Lung (tissue), 12 donors: Measurements from ENCODE around the gene DDRGK1. TPM values are rescaled to one million over a fixed set of nuclear protein-coding genes. Genes with fewer than 3 reads are reported as not detected.
A peak's percentile ranks its signal among the peaks of the same experiment; 100 is the strongest.

Experiments used
- ATAC-seq: fragments of 200-7000 bp; cut with Tn5 transposase; one replicate; pipeline ENCODE4 v1.9.1; 2020; ENCODE audit warnings: moderate number of reproducible peaks; ENCODE audit not compliant: insufficient read depth, low FRiP score
- DNase-seq, 3 donors: peaks; one replicate each; pipeline ENCODE4 v3.0.0-alpha.2; 2013 to 2017
- H3K27ac ChIP-seq, 2 donors: one replicate each; pipeline ENCODE4 v1.5.1; 2013; ENCODE audit warnings: mild to moderate bottlenecking in 2 of 2, moderate library complexity in 2 of 2, control low read depth in 1 of 2, inconsistent platforms in 1 of 2, low read depth in 1 of 2, low read length in 1 of 2
- H3K27me3 ChIP-seq, 3 donors: one replicate each; pipeline ENCODE4 v1.5.1; 2013; ENCODE audit warnings: low read length in 2 of 3; ENCODE audit not compliant: control insufficient read depth in 3 of 3, insufficient read depth in 3 of 3
- H3K36me3 ChIP-seq, 4 donors: one replicate each; pipeline ENCODE4 v1.5.1; 2013; ENCODE audit warnings: low read length in 4 of 4, mild to moderate bottlenecking in 1 of 4, moderate library complexity in 1 of 4; ENCODE audit not compliant: control insufficient read depth in 4 of 4, insufficient read depth in 4 of 4
- H3K4me1 ChIP-seq, 5 donors: one replicate each; pipeline ENCODE4 v1.5.1; 2013; ENCODE audit warnings: low read length in 5 of 5, mild to moderate bottlenecking in 2 of 5, moderate library complexity in 1 of 5; ENCODE audit not compliant: control insufficient read depth in 5 of 5, insufficient read depth in 5 of 5
- H3K4me3 ChIP-seq: one replicate; pipeline ENCODE4 v1.5.1; 2013; ENCODE audit warnings: mild to moderate bottlenecking, control low read depth, moderate library complexity
- H3K9ac ChIP-seq, 2 donors: one replicate each; pipeline ENCODE4 v1.5.1; 2013; ENCODE audit warnings: low read length in 2 of 2, control low read depth in 1 of 2; ENCODE audit not compliant: insufficient read depth in 1 of 2
- H3K9me3 ChIP-seq, 4 donors: one replicate each; pipeline ENCODE4 v1.5.1; 2013; ENCODE audit warnings: low read length in 3 of 4, mild to moderate bottlenecking in 1 of 4, moderate library complexity in 1 of 4; ENCODE audit not compliant: control insufficient read depth in 4 of 4, insufficient read depth in 3 of 4
- CTCF ChIP-seq: IDR thresholded peaks from 2 replicates; pipeline ENCODE4 v1.5.1; 2012; ENCODE audit warnings: mild to moderate bottlenecking; ENCODE audit errors: control extremely low read depth, extremely low read depth
- WGBS, 2 donors: extraction: QIAGEN DNeasy Blood & Tissue Kit; methylation state at CpG; one replicate each; pipeline ENCODE4 v1.1.7; 2013; 5-methylcytosine and 5-hydroxymethylcytosine counted together
- polyA plus RNA-seq, 2 donors: library from polyadenylated mRNA; stranded (reverse); fragments of 200-250 nt; gene quantifications; one replicate each; pipeline ENCODE4 v1.2.1, GENCODE V29; 2013
- total RNA-seq, 2 donors: library from RNA; depleted of rRNA in 1 of 2; stranded (reverse); fragments of >200 nt in 1 of 2; gene quantifications; one replicate each; pipeline ENCODE4 v1.2.1, GENCODE V29; 2014 to 2021
- donor health status: control.
- donor health status: control.
- donor health status: Bipolar disorder and iron deficiency.
- donor health status: healthy.
- donor health status: DM: yes; HTN: yes; CAD: no.

DDRGK1 gene
- total and polyA plus RNA-seq, 4 donors = 44.3 to 95.1 (median 85.9) TPM

DNA sequence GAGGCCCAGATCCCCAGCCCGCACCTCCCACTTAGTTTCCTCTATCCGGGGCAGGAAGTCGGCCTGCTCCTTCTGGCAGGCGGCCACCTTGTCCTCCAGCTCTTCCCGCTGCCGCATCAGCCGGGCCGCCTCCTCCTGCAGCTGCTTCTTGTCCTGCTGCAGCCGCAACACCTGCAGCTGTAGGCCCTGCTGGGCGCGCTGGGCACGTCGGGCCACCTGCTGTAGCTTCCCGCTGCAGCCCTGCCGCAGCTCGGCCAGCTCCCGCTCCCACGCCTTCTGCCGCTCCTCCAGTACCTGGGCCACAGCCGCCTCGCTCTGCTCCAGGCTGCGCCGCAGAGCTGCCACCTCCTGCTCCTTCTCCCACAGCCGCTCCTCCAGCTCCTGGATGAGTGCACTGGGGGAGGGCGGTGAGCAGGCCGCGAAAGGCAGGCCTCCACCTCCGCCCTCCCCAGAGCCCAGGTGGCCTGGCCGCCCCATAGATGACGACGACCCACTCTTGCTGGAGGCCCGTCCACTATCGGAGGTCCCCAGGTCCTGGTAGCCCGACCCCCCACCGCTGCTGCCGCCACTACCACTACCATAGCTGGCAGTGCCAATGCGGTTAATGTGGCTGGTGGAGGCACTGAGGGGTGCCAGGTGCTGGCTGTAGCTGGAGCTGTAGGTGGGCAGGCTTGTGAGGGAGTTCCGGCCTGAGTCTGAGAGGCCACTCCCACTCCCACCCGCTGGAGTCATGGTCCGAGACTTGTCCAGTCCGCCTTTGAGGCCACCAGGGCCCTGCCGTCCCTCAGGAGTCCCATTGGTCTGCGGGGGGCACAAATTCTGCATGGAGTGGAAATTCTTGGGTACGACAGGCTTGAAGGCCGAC is 38.8 kb downstream of the DDRGK1 start:
- ATAC-seq (no peak), DNase-seq (peak; percentile 74 to 91 (median 80))
- Histone ChIP-seq H3K4me1 (peaks cover 0 to 10% (median 4%) of the 10 kb centered on the region in 5 donors), H3K4me3 (no peak overlapping the region), H3K9me3 (no peaks in the 10 kb centered on the region), H3K36me3 (peaks cover 0 to 1% (median 0%) of the 10 kb centered on the region in 4 donors), H3K27ac (no peak overlapping the region), H3K27me3 (no peaks in the 10 kb centered on the region), H3K9ac (no peak overlapping the region)
- WGBS, 2 donors = 70 to 71% methylated on average over 44 to 45 of the region's 45 CpGs
- no peak for TF ChIP-seq CTCF

DNA sequence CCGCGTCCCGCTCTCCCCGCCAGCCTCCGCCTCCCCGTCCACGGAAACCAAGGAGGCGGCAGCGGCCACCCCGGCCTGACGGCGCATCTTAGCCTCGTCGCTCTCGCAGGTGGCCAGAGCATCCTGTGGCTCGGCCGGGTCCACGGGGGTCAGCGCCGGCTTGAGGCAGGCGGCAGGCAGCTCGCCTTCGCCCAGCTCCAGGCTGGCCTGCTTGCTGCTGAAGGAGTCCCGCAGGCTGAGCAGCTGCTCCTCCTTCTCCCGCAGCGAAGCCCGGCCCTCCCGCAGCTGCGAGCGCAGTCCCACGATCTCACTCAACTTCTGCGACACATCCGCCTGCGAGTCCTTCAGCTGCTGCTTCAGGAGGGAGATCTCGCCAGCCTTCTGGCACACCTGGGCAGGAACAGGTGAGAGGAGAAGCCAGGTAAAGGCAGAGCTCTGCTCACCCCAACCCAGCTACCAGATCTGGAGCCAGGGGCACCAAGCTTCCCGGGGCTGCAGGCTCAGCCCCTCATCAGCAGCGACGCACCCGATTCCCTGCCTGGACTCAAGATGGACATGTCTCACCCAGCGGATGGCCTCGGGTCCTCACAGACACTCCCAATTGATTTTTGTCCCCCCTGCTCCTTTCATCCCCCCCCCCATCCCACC is 39.6 kb downstream of the DDRGK1 start:
- 85 to 94% methylated on average over 41 of the region's 41 CpGs for WGBS, 2 donors
- no peaks in the 10 kb centered on the region for H3K27me3 ChIP-seq
- DNase-seq = no peak
- H3K4me3 ChIP-seq = no peak overlapping the region
- no peak overlapping the region for H3K9ac ChIP-seq
- ATAC-seq = no peak
- no peak overlapping the region for H3K27ac ChIP-seq
- no peak for TF ChIP-seq CTCF
- no peaks in the 10 kb centered on the region for H3K9me3 ChIP-seq
- peaks cover 0 to 10% (median 4%) of the 10 kb centered on the region in 5 donors for H3K4me1 ChIP-seq
- peaks cover 0 to 1% (median 0%) of the 10 kb centered on the region in 4 donors for H3K36me3 ChIP-seq

DNA sequence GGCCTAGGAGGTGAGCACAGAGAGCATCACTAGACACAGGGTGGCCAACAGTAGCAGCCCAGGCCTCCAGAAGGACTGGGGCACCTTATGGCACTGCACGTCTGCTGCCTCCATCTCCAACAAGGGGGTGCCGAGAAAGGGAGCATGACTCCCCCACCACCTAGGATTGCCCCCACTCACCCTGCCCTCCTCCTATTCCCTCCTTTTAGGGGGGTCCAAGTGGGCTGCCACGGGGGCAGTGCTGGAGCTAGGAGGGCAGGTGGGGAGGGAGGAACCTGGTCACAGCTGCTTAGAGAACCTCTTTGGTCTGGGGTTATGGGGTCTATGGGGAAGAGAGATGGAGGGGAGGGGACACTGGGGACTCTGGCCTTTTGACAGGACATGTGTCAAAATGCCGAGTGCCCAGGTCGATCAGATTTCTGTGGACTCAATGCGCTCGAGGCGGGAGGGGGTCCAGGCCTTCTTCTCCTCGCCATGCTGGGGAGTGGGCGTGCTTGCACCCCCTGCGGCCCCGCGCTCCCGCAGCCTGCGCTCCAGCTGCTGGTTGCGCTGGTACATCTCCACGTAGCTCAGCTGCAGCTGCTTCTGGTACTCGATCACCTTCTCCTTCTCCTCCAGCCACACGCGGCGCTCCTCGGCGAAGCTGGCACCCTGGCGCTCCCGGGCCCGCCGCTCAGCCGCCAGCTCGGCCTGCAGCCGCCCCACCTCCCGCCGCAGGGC is 40.3 kb downstream of the DDRGK1 start:
- no peaks in the 10 kb centered on the region for H3K27me3 ChIP-seq
- H3K9ac ChIP-seq = no peak overlapping the region
- ATAC-seq (no peak), DNase-seq (no peak)
- peaks cover 0 to 5% (median under 1%) of the 10 kb centered on the region in 4 donors for H3K36me3 ChIP-seq
- no peak overlapping the region for H3K27ac ChIP-seq
- peaks cover 0 to 2% (median 0%) of the 10 kb centered on the region in 4 donors for H3K9me3 ChIP-seq
- no peak for TF ChIP-seq CTCF
- H3K4me3 ChIP-seq = no peak overlapping the region
- 87 to 98% methylated on average over 31 to 32 of the region's 32 CpGs for WGBS, 2 donors
- peaks cover 0 to 10% (median 4%) of the 10 kb centered on the region in 5 donors for H3K4me1 ChIP-seq
